Fibroblast of skin of right biceps (primary cell): ENCODE measurements around the gene SPDYE2.
"Not testable (repeated sequence)": the region's sequence is repeated elsewhere in the genome, so short reads cannot be mapped to it uniquely, and the experiment has no call there.

Experiments used
- DNase-seq: peaks from one replicate; pipeline ENCODE4 v3.0.0-alpha.2; 2013

Gene SPDYE2

GRCh38 chr7:102550808-102551422 lies at the start of gene SPDYE2:
Gene SPDYE2 (plus strand): TSS chr7:102551226. CDS start chr7:102553256, 2,030 bp downstream.
- DNase-seq = not testable (repeated sequence)

GRCh38 chr7:102503141-102503540 lies 47.9 kb upstream of the SPDYE2 start:
- DNase-seq = not testable (repeated sequence)

GRCh38 chr7:102505298-102506185 lies 45.5 kb upstream of the SPDYE2 start:
- DNase-seq = not testable (repeated sequence)

GRCh38 chr7:102507410-102508088 lies 43.5 kb upstream of the SPDYE2 start:
- not testable (repeated sequence) for DNase-seq

GRCh38 chr7:102510575-102510974 lies 40.5 kb upstream of the SPDYE2 start:
- DNase-seq = not testable (repeated sequence)

GRCh38 chr7:102511860-102512522 lies 39.0 kb upstream of the SPDYE2 start:
- DNase-seq = not testable (repeated sequence)

GRCh38 chr7:102512642-102513221 lies 38.3 kb upstream of the SPDYE2 start:
- peak; percentile 90 for DNase-seq

- not testable (repeated sequence) for DNase-seq
Measured at GRCh38 chr7:102514881-102515721, 35.9 kb upstream of the SPDYE2 start.

- DNase-seq = not testable (repeated sequence)
Measured at GRCh38 chr7:102515889-102516288, 35.1 kb upstream of the SPDYE2 start.

- DNase-seq = not testable (repeated sequence)
Measured at GRCh38 chr7:102516951-102517350, 34.1 kb upstream of the SPDYE2 start.

- DNase-seq = peak; percentile 16
Measured at GRCh38 chr7:102517550-102518147, 33.4 kb upstream of the SPDYE2 start, which contains the start of gene RASA4B. Gene RASA4B (minus strand): TSS chr7:102517777. CDS start chr7:102517710, 67 bp downstream.

GRCh38 chr7:102520797-102521196 lies 30.2 kb upstream of the SPDYE2 start:
- not testable (repeated sequence) for DNase-seq

- not testable (repeated sequence) for DNase-seq
Measured at GRCh38 chr7:102524803-102525202, 26.2 kb upstream of the SPDYE2 start.

- DNase-seq = not testable (repeated sequence)
Measured at GRCh38 chr7:102527182-102527581, 23.8 kb upstream of the SPDYE2 start.

GRCh38 chr7:102527822-102528793 lies 22.9 kb upstream of the SPDYE2 start:
- not testable (repeated sequence) for DNase-seq

GRCh38 chr7:102531583-102531982 lies 19.4 kb upstream of the SPDYE2 start:
- not testable (repeated sequence) for DNase-seq

GRCh38 chr7:102532127-102532526 lies 18.9 kb upstream of the SPDYE2 start:
- not testable (repeated sequence) for DNase-seq

GRCh38 chr7:102535062-102535615 lies 15.9 kb upstream of the SPDYE2 start:
- DNase-seq = not testable (repeated sequence)

- not testable (repeated sequence) for DNase-seq
Measured at GRCh38 chr7:102540604-102541003, 10.4 kb upstream of the SPDYE2 start.
